ENCODE data around the gene FLT3. TPM values are rescaled to one million over a fixed set of nuclear protein-coding genes. Genes with fewer than 3 reads are reported as not detected.

The FLT3 gene
- total RNA-seq, 1 donor from 2014 or later = not detected

DNA sequence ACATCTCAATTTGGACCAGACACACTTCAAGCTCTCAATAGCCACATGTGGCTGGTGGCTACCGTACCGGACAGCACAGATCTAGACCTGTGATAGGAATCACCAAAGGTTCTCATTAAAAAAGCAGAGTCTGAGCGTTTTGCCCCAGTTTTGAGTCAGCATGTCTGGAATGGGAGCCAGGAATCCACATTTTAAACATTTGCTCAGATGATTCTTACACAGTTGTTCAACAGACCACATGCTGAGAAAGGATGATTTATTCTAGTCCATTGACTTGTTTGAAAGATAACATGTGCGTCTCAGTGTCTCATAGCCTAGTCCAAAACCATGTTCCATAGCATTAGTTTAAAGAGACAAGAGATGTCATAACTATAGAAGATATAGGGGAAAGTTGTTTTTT lies 53.4 kb downstream of the FLT3 start:
- Mint-ChIP-seq H3K4me1 (ENCODE audit: unreplicated experiment) (no peaks in the 10 kb centered on the region), H3K36me3 (ENCODE audit: low read depth, unreplicated experiment) (no peaks in the 10 kb centered on the region), H3K4me3 (ENCODE audit: unreplicated experiment) (no peak overlapping the region), H3K9me3 (ENCODE audit: unreplicated experiment) (no peaks in the 10 kb centered on the region), H3K27me3 (ENCODE audit: unreplicated experiment) (peaks cover 1% of the 10 kb centered on the region), H3K27ac (ENCODE audit: unreplicated experiment) (no peak overlapping the region)
- TF ChIP-seq, protein P1, sequence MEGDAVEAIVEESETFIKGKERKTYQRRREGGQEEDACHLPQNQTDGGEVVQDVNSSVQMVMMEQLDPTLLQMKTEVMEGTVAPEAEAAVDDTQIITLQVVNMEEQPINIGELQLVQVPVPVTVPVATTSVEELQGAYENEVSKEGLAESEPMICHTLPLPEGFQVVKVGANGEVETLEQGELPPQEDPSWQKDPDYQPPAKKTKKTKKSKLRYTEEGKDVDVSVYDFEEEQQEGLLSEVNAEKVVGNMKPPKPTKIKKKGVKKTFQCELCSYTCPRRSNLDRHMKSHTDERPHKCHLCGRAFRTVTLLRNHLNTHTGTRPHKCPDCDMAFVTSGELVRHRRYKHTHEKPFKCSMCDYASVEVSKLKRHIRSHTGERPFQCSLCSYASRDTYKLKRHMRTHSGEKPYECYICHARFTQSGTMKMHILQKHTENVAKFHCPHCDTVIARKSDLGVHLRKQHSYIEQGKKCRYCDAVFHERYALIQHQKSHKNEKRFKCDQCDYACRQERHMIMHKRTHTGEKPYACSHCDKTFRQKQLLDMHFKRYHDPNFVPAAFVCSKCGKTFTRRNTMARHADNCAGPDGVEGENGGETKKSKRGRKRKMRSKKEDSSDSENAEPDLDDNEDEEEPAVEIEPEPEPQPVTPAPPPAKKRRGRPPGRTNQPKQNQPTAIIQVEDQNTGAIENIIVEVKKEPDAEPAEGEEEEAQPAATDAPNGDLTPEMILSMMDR (IDR thresholded peaks at IDR 0.05; ENCODE audit: unreplicated experiment) = no peak
- DNase-seq (ENCODE audit: low spot score) = no peak

DNA sequence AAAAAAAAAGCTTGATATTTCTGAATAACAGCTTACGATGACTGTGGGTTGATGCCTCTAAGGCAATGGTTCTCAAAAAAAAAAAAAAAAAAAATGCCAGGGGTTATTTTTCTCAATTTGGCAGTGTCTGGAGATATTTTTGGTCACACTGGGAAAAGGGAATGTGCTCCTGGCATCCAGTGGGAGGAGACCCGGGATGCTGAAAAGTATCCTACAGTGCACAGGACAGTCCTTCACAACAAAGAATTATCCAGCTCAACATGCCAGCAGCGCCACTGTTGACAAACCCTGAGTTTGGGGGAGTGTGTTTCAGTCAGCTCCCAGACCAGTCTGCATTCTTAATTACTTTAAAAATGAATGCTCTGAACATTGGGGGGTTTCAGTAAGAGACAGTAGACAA lies 54.5 kb downstream of the FLT3 start:
- DNase-seq (ENCODE audit: low spot score) = no peak
- H3K9me3 Mint-ChIP-seq (ENCODE audit: unreplicated experiment) = no peaks in the 10 kb centered on the region
- H3K27ac Mint-ChIP-seq (ENCODE audit: unreplicated experiment) = no peak overlapping the region
- H3K27me3 Mint-ChIP-seq (ENCODE audit: unreplicated experiment) = peaks cover 1% of the 10 kb centered on the region
- no peaks in the 10 kb centered on the region for H3K36me3 Mint-ChIP-seq (ENCODE audit: low read depth, unreplicated experiment)
- H3K4me3 Mint-ChIP-seq (ENCODE audit: unreplicated experiment) = no peak overlapping the region
- TF ChIP-seq, protein P1 (IDR thresholded peaks at IDR 0.05; ENCODE audit: unreplicated experiment) = no peak
- peaks cover 9% of the 10 kb centered on the region for H3K4me1 Mint-ChIP-seq (ENCODE audit: unreplicated experiment)

DNA sequence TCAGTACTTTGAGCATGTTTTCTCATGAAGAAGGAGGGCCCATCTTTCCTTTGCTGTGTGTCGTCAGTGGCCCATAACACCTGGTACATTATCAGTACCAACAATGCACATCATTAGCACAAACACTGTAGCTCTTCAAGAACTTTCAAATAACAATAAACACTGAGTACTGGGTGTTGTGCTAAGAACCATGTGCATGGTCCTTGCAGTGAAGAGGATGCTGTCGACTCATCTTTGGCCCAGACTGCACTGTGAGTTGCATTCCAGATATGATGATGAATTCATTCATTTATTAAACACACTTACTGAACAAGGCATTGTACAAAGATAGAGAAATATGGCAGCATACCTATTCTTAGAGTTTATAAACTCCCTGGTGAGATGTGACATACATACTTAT lies 55.8 kb downstream of the FLT3 start:
- DNase-seq (ENCODE audit: low spot score) = no peak
- Mint-ChIP-seq H3K4me3 (ENCODE audit: unreplicated experiment) (no peak overlapping the region), H3K9me3 (ENCODE audit: unreplicated experiment) (no peaks in the 10 kb centered on the region), H3K27me3 (ENCODE audit: unreplicated experiment) (peaks cover 4% of the 10 kb centered on the region), H3K27ac (ENCODE audit: unreplicated experiment) (no peak overlapping the region), H3K4me1 (ENCODE audit: unreplicated experiment) (peaks cover 17% of the 10 kb centered on the region), H3K36me3 (ENCODE audit: low read depth, unreplicated experiment) (no peaks in the 10 kb centered on the region)
- TF ChIP-seq, protein P1 (IDR thresholded peaks at IDR 0.05; ENCODE audit: unreplicated experiment) = no peak

DNA sequence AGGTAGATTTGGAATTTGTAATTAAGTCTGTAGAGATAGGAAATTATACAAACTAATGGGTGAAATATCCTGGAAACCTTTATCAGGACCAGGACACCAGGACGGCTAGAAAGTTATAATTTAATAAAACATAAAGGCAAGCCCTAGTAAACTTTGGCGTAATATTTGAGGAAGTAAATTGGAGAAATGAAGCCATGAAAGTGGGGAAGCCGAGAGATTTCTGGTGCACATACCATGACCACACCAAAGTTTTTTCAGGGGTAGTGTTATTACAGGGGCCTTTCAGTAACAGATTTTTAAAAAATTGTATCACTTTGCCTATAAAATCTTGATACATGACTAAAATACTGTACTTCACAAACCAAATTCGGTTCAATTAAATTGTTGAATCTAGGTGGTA lies 57.2 kb downstream of the FLT3 start:
- no peak overlapping the region for H3K27ac Mint-ChIP-seq (ENCODE audit: unreplicated experiment)
- peaks cover 17% of the 10 kb centered on the region for H3K4me1 Mint-ChIP-seq (ENCODE audit: unreplicated experiment)
- TF ChIP-seq, protein P1 (IDR thresholded peaks at IDR 0.05; ENCODE audit: unreplicated experiment) = no peak
- no peaks in the 10 kb centered on the region for H3K36me3 Mint-ChIP-seq (ENCODE audit: low read depth, unreplicated experiment)
- DNase-seq (ENCODE audit: low spot score) = no peak
- no peaks in the 10 kb centered on the region for H3K9me3 Mint-ChIP-seq (ENCODE audit: unreplicated experiment)
- no peak overlapping the region for H3K4me3 Mint-ChIP-seq (ENCODE audit: unreplicated experiment)
- H3K27me3 Mint-ChIP-seq (ENCODE audit: unreplicated experiment) = peaks cover 4% of the 10 kb centered on the region

DNA sequence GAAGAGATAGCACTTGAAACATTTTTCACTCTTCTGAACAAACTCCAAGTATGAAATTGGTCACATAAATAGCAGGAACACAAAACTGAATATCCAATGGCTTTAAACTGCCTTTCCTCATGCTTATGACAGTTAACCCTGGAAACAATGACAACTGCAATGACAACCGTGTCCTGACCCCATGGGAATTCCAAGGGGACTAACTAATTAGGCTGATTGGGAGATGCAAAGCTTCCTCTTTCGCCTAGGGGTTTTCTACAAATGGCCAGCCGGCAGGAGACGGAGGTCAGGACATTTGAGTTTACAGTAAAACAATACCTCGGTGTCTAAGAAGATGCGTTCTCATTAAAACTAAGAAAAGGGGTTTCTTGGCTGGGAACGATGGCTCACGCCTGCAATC lies 58.9 kb downstream of the FLT3 start:
- Mint-ChIP-seq H3K27me3 (ENCODE audit: unreplicated experiment) (peaks cover 4% of the 10 kb centered on the region), H3K4me3 (ENCODE audit: unreplicated experiment) (no peak overlapping the region), H3K27ac (ENCODE audit: unreplicated experiment) (no peak overlapping the region), H3K9me3 (ENCODE audit: unreplicated experiment) (no peaks in the 10 kb centered on the region), H3K36me3 (ENCODE audit: low read depth, unreplicated experiment) (no peaks in the 10 kb centered on the region), H3K4me1 (ENCODE audit: unreplicated experiment) (peaks cover 17% of the 10 kb centered on the region)
- TF ChIP-seq, protein P1 (IDR thresholded peaks at IDR 0.05; ENCODE audit: unreplicated experiment) = no peak
- DNase-seq (ENCODE audit: low spot score) = no peak

All from endothelial cell (in vitro differentiated cells).